GM10847 (cell line): ENCODE data around the gene SPRR4.

ENCODE experiments used
- POLR2A ChIP-seq: IDR thresholded peaks from 2 replicates; pipeline ENCODE4 v1.6.1; 2011; ENCODE audit not compliant: insufficient read length; ENCODE audit errors: extremely low read depth

The SPRR4 gene

GRCh38 chr1:152970495-152970894 lies at the start of gene SPRR4:
TSS of gene SPRR4 (plus strand) at chr1:152970648. CDS start at chr1:152971891, 1,243 bp downstream.
- no peak for TF ChIP-seq POLR2A

- no peak for TF ChIP-seq POLR2A
Measured at GRCh38 chr1:152924191-152924590, 46.3 kb upstream of the SPRR4 start.

GRCh38 chr1:152926091-152926490 lies 44.4 kb upstream of the SPRR4 start:
- no peak for TF ChIP-seq POLR2A

- TF ChIP-seq POLR2A, result no peak
Measured at GRCh38 chr1:152928671-152929070, 41.8 kb upstream of the SPRR4 start.

GRCh38 chr1:152932170-152932811 lies 38.2 kb upstream of the SPRR4 start:
- no peak for TF ChIP-seq POLR2A

GRCh38 chr1:152933196-152933595 lies 37.3 kb upstream of the SPRR4 start:
- no peak for TF ChIP-seq POLR2A

- TF ChIP-seq POLR2A, result no peak
Measured at GRCh38 chr1:152940614-152941013, 29.8 kb upstream of the SPRR4 start.

- no peak for TF ChIP-seq POLR2A
Measured at GRCh38 chr1:152941037-152941711, 29.3 kb upstream of the SPRR4 start.

- TF ChIP-seq POLR2A, result no peak
Measured at GRCh38 chr1:152942161-152942560, 28.3 kb upstream of the SPRR4 start.

GRCh38 chr1:152946248-152946647 lies 24.2 kb upstream of the SPRR4 start:
- no peak for TF ChIP-seq POLR2A

GRCh38 chr1:152946651-152947256 lies 23.7 kb upstream of the SPRR4 start, which contains the start of gene SPRR5:
TSS of gene SPRR5 (plus strand) at chr1:152947206. CDS start at chr1:152948555, 1,349 bp downstream.
- no peak for TF ChIP-seq POLR2A

GRCh38 chr1:152951711-152952110 lies 18.7 kb upstream of the SPRR4 start:
- TF ChIP-seq POLR2A, result no peak

GRCh38 chr1:152953761-152954160 lies 16.7 kb upstream of the SPRR4 start:
- no peak for TF ChIP-seq POLR2A

- no peak for TF ChIP-seq POLR2A
Measured at GRCh38 chr1:152954436-152954835, 16.0 kb upstream of the SPRR4 start.

GRCh38 chr1:152957561-152957960 lies 12.9 kb upstream of the SPRR4 start:
- no peak for TF ChIP-seq POLR2A

GRCh38 chr1:152959273-152959672 lies 11.2 kb upstream of the SPRR4 start:
- TF ChIP-seq POLR2A, result no peak
